Glomerular visceral epithelial cell (primary cell): ENCODE results near the gene TOR1A.

Experiments
- DNase-seq: peaks from one replicate; pipeline ENCODE4 v3.0.0-alpha.2; 2016; ENCODE audit errors: extremely low spot score

Gene TOR1A, protein sequence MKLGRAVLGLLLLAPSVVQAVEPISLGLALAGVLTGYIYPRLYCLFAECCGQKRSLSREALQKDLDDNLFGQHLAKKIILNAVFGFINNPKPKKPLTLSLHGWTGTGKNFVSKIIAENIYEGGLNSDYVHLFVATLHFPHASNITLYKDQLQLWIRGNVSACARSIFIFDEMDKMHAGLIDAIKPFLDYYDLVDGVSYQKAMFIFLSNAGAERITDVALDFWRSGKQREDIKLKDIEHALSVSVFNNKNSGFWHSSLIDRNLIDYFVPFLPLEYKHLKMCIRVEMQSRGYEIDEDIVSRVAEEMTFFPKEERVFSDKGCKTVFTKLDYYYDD

DNA sequence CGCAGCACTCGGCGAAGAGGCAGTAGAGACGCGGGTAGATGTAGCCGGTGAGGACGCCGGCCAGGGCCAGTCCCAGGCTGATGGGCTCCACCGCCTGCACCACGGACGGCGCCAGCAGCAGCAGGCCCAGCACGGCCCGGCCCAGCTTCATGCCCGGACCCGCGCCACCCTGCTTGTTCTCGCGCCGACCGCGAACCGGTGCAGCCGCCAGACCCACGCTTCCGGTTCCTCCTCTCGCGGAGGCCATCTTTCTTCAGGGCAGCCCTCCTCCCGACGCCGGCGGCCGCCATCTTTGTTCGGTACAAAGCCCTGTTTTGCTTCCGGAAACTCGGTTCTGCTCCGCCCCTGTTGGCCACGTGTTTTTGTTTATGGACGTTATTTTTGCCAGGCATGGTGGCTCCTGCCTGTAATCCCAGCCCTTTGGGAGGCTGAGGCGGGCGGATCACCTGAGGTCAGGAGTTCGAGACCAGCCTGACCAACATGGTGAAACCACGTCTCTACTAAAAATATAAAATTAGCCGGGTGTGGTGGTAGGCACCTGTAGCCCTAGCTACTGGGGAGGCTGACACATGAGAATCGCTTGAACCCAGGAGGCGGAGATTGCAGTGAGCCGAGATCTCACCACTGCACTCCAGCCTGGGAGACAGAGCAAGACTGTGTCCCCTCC lies at the start of gene TOR1A:
TSS of gene TOR1A (minus strand) at position 202 of the 667 bp plus-strand sequence. CDS start at position 151, 51 bp downstream.
- DNase-seq = peak; percentile 92

DNA sequence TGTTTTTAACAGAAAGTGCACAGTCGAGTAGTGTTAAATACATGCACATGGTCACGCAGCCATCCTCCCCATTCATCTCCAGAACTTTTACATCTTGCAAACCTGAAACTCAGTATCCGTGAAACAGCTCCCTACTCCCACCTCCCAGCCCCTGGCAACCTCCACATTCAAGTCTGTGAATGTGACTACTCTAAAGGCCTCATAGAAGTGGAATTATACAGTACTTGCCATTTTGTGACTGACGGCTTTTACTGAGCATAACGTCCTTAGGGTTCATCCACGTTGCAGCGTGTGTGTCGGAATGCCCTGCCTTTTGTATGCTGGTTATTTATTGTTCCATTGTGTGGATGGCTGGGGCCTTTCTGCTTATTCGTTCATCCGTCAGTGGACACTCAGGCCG lies 47.1 kb upstream of the TOR1A start:
- no peak for DNase-seq

DNA sequence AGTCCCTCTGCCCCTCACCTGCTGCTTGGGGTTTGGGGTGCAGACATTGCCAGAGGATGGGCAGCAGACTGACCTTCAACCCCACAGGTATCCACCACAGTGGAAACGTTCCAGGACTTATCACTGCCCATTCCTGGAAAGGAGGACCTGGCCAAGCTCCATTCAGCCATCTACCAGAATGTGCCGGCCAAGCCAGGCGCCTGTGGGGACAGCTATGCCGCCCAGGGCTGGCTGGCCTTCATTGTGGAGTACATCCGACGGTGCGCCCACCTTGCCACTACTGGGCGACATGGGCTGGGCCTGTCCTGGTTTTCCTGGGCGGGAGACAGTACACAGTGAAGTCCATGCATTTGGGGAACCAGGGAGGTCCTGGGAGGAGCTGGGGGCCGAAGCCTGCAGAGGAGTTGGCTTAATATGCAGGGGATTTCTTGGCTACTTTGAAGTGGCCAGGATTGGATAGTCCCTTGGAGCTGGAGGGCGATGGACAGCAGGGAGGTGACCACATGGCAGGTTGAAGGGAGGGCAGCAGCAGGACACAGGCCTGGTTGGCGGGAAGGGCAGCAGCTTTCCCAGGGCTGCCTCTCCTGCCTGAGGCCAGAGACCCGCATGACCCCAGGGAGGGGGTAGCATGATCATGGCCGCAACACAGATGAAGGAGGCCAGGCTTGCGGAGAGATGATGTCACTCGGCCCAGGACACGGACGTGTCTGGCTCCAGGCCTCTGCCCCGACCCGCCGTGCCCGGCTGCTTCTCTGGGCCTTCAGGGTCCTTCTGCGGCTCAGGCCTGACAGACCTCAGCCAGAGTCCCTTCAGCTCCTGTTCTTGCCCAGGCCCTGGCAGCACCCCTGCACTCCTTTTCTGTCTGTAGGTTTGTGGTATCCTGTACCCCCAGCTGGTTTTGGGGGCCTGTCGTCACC lies 45.9 kb upstream of the TOR1A start:
- no peak for DNase-seq

DNA sequence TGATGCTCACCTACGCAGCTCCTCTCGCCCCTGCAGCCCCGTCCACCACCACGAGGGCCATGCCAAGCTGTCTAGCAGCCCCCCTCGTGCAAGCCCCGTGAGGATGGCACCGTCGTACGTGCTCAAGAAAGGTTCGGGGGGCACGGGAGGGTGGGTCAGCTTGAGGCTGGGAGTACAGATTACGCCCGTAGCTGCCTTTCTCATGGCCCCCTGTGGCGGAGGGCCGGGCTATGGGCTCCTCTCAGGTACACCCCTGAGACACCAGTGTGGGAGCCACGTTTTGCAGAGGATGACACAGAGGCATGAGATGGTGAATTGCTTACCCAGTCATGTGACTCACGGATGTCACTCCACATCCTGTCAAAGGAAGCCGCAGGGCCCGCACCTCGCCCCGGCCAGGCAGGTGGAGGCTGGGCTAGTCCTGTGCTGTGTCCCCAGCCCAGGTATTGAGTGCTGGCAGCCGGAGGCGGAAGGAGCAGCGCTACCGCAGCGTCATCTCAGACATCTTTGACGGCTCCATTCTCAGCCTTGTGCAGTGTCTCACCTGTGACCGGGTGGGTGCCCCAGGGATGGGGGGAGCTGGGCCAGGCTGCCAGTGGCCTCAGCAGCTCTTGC lies 45.0 kb upstream of the TOR1A start:
- DNase-seq = no peak

DNA sequence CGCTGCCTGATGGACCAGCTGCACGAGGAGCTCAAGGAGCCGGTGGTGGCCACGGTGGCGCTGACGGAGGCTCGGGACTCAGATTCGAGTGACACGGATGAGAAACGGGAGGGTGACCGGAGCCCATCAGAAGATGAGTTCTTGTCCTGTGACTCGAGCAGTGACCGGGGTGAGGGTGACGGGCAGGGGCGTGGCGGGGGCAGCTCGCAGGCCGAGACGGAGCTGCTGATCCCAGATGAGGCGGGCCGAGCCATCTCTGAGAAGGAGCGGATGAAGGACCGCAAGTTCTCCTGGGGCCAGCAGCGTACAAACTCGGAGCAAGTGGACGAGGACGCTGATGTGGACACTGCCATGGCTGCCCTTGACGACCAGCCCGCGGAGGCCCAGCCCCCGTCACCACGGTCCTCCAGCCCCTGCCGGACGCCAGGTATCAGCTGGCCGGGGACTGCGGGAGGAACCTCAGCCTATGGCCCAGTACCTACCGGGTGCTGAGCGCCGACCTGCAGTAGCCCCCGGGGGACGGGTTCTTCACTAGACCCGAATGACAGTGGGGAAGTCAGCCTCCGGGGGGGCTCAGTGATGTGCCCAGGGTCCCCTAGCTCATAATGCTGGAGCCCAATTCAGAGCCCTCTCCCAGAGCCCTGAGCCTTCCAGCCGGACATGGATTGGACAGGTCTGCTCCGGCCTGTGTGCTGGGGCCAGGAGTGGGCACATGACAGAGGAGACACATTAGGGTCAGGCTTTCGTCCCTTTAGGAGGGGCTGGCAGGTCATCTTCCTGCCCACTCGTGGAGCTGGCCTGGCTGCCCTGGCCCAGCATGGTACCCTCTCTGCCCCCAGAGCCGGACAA lies 44.3 kb upstream of the TOR1A start:
- DNase-seq = no peak

DNA sequence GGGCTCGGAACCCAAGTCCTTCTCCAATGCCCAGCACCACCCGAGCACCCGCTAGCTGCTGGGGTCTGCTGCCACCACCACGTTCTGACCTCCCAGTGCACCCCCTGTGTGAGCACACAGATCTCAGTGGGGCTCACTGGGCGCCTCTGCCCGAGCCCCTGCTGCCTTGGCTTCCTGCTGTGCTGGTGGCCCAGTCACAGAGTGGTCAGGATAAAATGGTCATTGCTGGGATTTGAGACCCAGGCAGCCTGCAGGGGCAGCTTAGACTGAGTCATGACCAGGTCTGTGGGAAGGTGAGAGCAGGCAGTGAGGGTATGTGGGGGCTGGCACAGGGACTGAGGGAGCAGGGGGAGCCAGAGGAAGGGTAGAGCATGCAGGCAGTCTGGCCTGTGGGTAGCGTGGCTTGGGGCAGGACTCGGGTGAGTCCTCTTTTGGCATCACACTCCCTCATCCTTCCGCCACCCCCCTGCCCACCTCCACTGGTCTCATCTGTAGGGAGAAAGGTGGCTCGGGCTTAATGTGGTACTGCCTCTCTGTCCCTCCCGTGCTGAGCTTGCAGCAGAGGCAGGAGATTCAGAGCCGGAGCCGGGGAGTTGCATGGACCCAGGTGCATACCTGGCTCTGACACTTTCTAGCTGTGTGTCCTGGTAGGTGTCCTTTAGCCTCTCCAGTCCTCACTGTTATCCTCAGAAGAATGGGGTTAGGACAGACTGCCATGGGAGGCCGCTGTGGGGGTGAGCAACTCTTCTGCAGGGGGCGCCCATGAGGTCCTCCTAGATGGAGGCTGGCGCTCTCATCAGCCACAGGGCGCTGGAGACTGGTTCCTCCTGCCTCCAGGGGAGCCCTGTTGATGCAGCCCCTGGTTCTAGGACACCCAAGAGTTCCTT lies 43.4 kb upstream of the TOR1A start:
- DNase-seq = no peak

- no peak for DNase-seq
Measured at GRCh38 chr9:129866394-129867135, 42.6 kb upstream of the TOR1A start.

DNA sequence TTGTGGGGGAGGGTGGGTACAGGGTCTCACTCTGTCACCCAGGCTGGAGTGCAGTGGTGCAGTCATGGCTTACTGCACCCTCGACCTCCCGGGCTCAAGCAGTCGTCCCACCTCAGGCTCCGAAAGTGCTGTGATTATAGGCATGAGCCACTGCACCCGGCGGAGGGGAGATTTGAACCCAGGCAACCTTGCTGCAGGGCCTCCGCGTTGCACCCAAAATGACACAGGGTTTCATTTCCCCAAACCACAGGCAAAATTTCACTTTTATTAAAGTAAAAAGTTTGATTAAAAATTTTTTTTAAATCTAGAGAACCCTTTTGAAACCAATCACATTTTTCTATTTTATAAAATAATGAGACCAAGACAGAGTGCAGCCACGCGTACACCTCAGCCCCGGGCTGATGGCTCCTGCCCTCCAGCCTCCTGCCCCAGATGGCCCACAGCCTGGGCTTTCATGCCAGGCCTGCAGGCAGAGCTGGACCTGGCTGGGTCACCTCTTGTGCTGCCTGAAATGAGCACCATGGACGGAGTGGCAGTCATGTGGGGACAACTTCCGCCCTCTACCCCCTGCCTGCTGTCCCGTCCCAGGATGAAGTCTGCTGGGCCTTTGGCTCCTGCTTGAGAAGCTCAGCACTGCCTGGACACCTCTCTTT lies 41.9 kb upstream of the TOR1A start:
- DNase-seq = no peak

DNA sequence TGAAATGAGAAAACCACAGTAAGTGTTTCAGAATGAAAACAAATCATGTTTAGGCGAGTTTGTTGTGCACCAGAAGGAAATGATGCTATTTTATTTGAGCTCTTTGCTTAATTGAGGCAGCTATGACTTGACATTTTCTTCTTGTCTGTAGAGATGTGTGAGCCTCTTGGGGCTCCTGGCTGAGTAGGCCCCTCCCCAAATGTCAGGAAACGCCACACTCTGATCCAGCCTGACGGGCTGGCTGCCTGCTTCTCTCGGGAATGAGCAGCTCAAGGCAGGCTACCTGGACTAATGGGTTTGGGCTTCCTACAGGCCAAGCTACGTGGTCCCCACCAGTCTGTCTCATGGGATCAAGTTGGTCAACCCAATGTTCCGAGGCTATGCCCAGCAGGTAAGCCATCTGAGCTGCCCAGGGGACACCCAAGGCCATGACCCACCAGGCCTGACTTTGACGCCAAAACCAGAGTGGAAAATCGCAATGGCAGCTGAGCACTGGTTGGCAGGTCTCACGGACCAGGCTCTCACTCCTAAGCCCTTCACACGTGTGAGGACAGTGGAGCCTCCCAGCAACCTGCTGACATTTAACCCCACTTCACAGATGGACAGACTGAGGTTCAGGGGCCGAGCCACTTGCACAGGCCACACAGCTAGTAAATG lies 41.2 kb upstream of the TOR1A start:
- DNase-seq = no peak

- DNase-seq = no peak
Measured at GRCh38 chr9:129863059-129863690, 39.2 kb upstream of the TOR1A start.

- DNase-seq = no peak
Measured at GRCh38 chr9:129861447-129861827, 37.5 kb upstream of the TOR1A start.

GRCh38 chr9:129860653-129861446 lies 36.9 kb upstream of the TOR1A start:
- no peak for DNase-seq

GRCh38 chr9:129858167-129858962 lies 34.4 kb upstream of the TOR1A start:
- DNase-seq = no peak

- DNase-seq = no peak
Measured at GRCh38 chr9:129857207-129857606, 33.3 kb upstream of the TOR1A start.

GRCh38 chr9:129854588-129855110 lies 30.7 kb upstream of the TOR1A start:
- DNase-seq = no peak

- no peak for DNase-seq
Measured at GRCh38 chr9:129853614-129854013, 29.7 kb upstream of the TOR1A start.
